Hair follicle dermal papilla cell (primary cell): ENCODE measurements around the gene DEFB113. TPM values are rescaled to one million over a fixed set of nuclear protein-coding genes. Genes with fewer than 3 reads are reported as not detected.

Experiments used
- total RNA-seq: library from RNA; depleted of rRNA; stranded (reverse); fragments of >200 nt; gene quantifications from 2 replicates; pipeline ENCODE4 v1.2.3, GENCODE V29; 2012

The DEFB113 gene, protein sequence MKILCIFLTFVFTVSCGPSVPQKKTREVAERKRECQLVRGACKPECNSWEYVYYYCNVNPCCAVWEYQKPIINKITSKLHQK
- total RNA-seq = not detected in 2 replicates

DNA sequence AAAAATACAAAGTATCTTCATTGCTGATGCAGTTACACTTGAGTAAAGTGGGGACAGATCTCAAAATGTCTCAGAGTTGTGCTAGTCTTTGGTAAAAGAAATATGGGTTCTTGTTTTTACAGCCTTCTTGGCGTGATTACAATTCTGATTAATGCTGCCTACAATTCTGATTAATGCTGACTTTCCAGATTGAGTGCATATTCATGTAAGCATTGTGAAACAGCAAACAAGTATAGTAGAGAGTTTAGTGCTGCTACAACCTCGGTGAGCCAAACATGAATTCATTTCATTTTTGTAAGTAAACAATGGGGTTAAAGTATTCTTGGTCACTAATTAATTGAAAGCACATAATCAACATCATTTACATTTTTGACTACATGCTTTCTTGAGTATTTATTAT is at the start of gene DEFB113:
Gene DEFB113 (minus strand): TSS at position 21 of the 400 bp plus-strand sequence. CDS start 0 bp downstream, at position 21.

DNA sequence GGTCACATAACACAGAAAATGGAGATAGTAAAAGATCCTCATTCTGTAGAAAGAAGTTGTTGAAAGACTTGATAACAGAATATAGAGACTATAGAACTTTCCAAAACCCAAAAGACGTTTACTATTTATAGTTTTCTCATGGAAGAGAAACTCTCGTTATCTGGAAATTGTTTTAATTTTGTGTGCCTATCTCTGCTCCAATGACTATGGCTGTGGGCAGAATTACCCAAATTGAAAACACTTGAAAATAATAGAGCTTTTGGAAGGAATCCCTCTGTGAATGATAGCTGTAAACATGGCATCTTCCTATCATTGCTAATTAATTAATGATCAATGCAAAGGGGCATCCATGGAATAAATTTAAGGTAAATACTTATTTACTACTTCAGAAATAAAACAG is 5.4 kb downstream of the DEFB113 start, which contains the start of gene DEFB114:
Gene DEFB114 (minus strand): TSS at position 101 of the 400 bp plus-strand sequence. CDS start 59 bp downstream, at position 42.

Other genes with a start within 250 kb of the DEFB113 start
- not detected in 2 replicates for gene CRISP3, start 225.2 kb downstream of the DEFB113 start, total RNA-seq
- gene PGK2, start 182.3 kb downstream of the DEFB113 start, total RNA-seq = not detected in 2 replicates
- not detected in 2 replicates for gene CRISP1, start 103.1 kb downstream of the DEFB113 start, total RNA-seq
- not detected in 2 replicates for gene DEFB114, start 5.5 kb downstream of the DEFB113 start, total RNA-seq
- not detected in 2 replicates for gene DEFB110, start 52.4 kb upstream of the DEFB113 start, total RNA-seq
- not detected in 2 replicates for gene DEFB112, start 80.3 kb upstream of the DEFB113 start, total RNA-seq